GM19452 (cell line): Measurements from ENCODE around the gene PIN4.
A peak's percentile ranks its signal among the peaks of the same experiment; 100 is the strongest.
"Not testable (repeated sequence)": the region's sequence is repeated elsewhere in the genome, so short reads cannot be mapped to it uniquely, and the experiment has no call there.

Experiments used
- ATAC-seq: cut with Tn5 transposase; IDR thresholded peaks from one replicate; pipeline ENCODE4 v1.9.1; 2021; ENCODE audit not compliant: unreplicated experiment

Gene PIN4

GRCh38 chrX:72181178-72182125 is at the start of gene PIN4:
PIN4 (plus strand) TSS chrX:72181757; CDS start chrX:72181786, 29 bp downstream.
- peak; percentile 92 for ATAC-seq

- ATAC-seq, result no peak
Measured at GRCh38 chrX:72132456-72132855, 49.1 kb upstream of the PIN4 start.

GRCh38 chrX:72133851-72134546 is 47.6 kb upstream of the PIN4 start:
- no peak for ATAC-seq

- no peak for ATAC-seq
Measured at GRCh38 chrX:72137846-72138495, 43.6 kb upstream of the PIN4 start.

GRCh38 chrX:72139538-72139937 is 42.0 kb upstream of the PIN4 start:
- no peak for ATAC-seq

GRCh38 chrX:72141372-72142004 is 40.1 kb upstream of the PIN4 start:
- peak; percentile 64 for ATAC-seq

GRCh38 chrX:72142094-72142793 is 39.3 kb upstream of the PIN4 start:
- ATAC-seq, result no peak

GRCh38 chrX:72142794-72143608 is 38.6 kb upstream of the PIN4 start:
- ATAC-seq, result no peak

- ATAC-seq, result no peak
Measured at GRCh38 chrX:72143609-72143907, 38.0 kb upstream of the PIN4 start.

- no peak for ATAC-seq
Measured at GRCh38 chrX:72145181-72145580, 36.4 kb upstream of the PIN4 start.

GRCh38 chrX:72146527-72146926 is 35.0 kb upstream of the PIN4 start:
- no peak for ATAC-seq

- no peak for ATAC-seq
Measured at GRCh38 chrX:72158773-72159172, 22.8 kb upstream of the PIN4 start.

- ATAC-seq, result no peak
Measured at GRCh38 chrX:72159769-72160168, 21.8 kb upstream of the PIN4 start.

- no peak for ATAC-seq
Measured at GRCh38 chrX:72165551-72165950, 16.0 kb upstream of the PIN4 start.

GRCh38 chrX:72169008-72169728 is 12.4 kb upstream of the PIN4 start:
- no peak for ATAC-seq

GRCh38 chrX:72176289-72176688 is 5.3 kb upstream of the PIN4 start:
- ATAC-seq, result not testable (repeated sequence)

GRCh38 chrX:72176981-72177380 is 4.6 kb upstream of the PIN4 start:
- ATAC-seq, result no peak

GRCh38 chrX:72180539-72180938 is 1.0 kb upstream of the PIN4 start:
- ATAC-seq, result no peak

- no peak for ATAC-seq
Measured at GRCh38 chrX:72182924-72183323, 1.4 kb downstream of the PIN4 start.
